HepG2 (cell line): ENCODE results near the gene CA9.

Experiments used
- BHLHE40 ChIP-seq: IDR thresholded peaks from 2 replicates; pipeline ENCODE4 v1.6.1; 2011; ENCODE audit warnings: low read length, improper control_type of control experiment
- GATAD2A ChIP-seq: IDR thresholded peaks from 2 replicates; pipeline ENCODE4 v1.6.1; 2016
- IRF2 ChIP-seq: IDR thresholded peaks from 2 replicates; pipeline ENCODE4 v1.6.1; 2018; ENCODE audit warnings: missing genetic modification reagents, missing compliant biosample characterization
- IRX3 ChIP-seq: sonication (generic); formaldehyde crosslinking; IDR thresholded peaks from 2 replicates; pipeline ENCODE4 v1.8.1; 2023; ENCODE audit warnings: mild to moderate bottlenecking, low read depth, missing genetic modification reagents, borderline replicate concordance
- ZFP36 ChIP-seq: fragments of 150-350 bp; IDR thresholded peaks from 2 replicates; pipeline ENCODE4 v1.6.1; 2018; ENCODE audit warnings: borderline replicate concordance, low read length, low read depth; ENCODE audit not compliant: partially characterized antibody
- ZNF841 ChIP-seq: sonication (generic); formaldehyde crosslinking; IDR thresholded peaks from 2 replicates; pipeline ENCODE4 v1.8.1; 2023; ENCODE audit warnings: missing genetic modification reagents, borderline replicate concordance
- TF ChIP-seq, protein P1 (sequence below): sonication (generic); formaldehyde crosslinking; IDR thresholded peaks from 2 replicates; pipeline ENCODE4 v1.5.0; 2020; ENCODE audit warnings: missing genetic modification reagents
- TF ChIP-seq, protein P2 (sequence below): sonication (generic); formaldehyde crosslinking; IDR thresholded peaks from 2 replicates; pipeline ENCODE4 v1.5.0; 2020; ENCODE audit warnings: mild to moderate bottlenecking, missing genetic modification reagents, moderate library complexity
- TF ChIP-seq, protein P3 (sequence below): sonication (generic); formaldehyde crosslinking; IDR thresholded peaks from 2 replicates; pipeline ENCODE4 v1.4.0; 2020; ENCODE audit warnings: missing genetic modification reagents, low read depth, mild to moderate bottlenecking, borderline replicate concordance
- TF ChIP-seq, protein P4 (sequence below): sonication (generic); IDR thresholded peaks from 2 replicates; pipeline ENCODE4 v1.6.1; 2016; ENCODE audit warnings: low read depth, borderline replicate concordance
- TF ChIP-seq, protein P5 (sequence below), 2 experiments: IDR thresholded peaks; 2 replicates each; pipeline ENCODE4 v1.6.1; 2011 to 2012; ENCODE audit warnings: low read length in 2 of 2, borderline replicate concordance in 1 of 2, low read depth in 1 of 2, mild to moderate bottlenecking in 1 of 2, moderate library complexity in 1 of 2

DNA sequence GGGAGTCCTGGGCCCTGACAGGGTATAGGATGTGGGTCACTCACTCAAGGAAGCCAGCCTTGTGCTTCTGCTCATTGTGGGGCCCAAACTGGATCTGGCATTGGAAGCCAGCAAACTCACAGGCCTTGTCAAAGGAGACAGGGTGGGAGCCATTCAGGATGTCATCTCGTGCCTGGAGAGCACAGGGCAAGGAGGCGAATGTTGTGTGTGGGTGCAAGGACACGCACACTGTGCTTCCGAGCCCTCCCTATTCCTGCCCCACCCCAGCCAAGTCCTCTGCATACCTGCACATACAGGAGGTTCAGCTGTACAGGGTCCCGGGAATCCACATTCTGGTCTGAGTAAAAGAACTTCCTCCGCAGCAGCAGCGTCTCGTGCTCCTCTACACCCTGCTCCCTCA is 50.2 kb downstream of the CA9 start:
- TF ChIP-seq, protein P1, sequence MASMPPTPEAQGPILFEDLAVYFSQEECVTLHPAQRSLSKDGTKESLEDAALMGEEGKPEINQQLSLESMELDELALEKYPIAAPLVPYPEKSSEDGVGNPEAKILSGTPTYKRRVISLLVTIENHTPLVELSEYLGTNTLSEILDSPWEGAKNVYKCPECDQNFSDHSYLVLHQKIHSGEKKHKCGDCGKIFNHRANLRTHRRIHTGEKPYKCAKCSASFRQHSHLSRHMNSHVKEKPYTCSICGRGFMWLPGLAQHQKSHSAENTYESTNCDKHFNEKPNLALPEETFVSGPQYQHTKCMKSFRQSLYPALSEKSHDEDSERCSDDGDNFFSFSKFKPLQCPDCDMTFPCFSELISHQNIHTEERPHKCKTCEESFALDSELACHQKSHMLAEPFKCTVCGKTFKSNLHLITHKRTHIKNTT (CRISPR knock-in tag) = no peak
- TF ChIP-seq, protein P2, sequence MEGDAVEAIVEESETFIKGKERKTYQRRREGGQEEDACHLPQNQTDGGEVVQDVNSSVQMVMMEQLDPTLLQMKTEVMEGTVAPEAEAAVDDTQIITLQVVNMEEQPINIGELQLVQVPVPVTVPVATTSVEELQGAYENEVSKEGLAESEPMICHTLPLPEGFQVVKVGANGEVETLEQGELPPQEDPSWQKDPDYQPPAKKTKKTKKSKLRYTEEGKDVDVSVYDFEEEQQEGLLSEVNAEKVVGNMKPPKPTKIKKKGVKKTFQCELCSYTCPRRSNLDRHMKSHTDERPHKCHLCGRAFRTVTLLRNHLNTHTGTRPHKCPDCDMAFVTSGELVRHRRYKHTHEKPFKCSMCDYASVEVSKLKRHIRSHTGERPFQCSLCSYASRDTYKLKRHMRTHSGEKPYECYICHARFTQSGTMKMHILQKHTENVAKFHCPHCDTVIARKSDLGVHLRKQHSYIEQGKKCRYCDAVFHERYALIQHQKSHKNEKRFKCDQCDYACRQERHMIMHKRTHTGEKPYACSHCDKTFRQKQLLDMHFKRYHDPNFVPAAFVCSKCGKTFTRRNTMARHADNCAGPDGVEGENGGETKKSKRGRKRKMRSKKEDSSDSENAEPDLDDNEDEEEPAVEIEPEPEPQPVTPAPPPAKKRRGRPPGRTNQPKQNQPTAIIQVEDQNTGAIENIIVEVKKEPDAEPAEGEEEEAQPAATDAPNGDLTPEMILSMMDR = no peak
- TF ChIP-seq IRX3 (CRISPR knock-in tag) = no peak
- no peak for TF ChIP-seq ZNF841 (CRISPR knock-in tag)
- no peak for TF ChIP-seq ZFP36
- no peak for TF ChIP-seq GATAD2A (CRISPR knock-in tag)
- TF ChIP-seq, protein P3, sequence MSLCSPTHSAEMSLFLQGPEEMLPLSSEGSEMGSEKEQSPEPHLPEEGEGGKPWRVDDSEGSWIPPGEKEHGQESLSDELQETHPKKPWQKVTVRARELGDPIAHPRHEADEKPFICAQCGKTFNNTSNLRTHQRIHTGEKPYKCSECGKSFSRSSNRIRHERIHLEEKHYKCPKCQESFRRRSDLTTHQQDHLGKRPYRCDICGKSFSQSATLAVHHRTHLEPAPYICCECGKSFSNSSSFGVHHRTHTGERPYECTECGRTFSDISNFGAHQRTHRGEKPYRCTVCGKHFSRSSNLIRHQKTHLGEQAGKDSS = no peak
- TF ChIP-seq, protein P4, sequence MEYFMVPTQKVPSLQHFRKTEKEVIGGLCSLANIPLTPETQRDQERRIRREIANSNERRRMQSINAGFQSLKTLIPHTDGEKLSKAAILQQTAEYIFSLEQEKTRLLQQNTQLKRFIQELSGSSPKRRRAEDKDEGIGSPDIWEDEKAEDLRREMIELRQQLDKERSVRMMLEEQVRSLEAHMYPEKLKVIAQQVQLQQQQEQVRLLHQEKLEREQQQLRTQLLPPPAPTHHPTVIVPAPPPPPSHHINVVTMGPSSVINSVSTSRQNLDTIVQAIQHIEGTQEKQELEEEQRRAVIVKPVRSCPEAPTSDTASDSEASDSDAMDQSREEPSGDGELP = no peak
- no peak for TF ChIP-seq BHLHE40
- TF ChIP-seq IRF2 (CRISPR knock-in tag) = no peak
- TF ChIP-seq, protein P5, sequence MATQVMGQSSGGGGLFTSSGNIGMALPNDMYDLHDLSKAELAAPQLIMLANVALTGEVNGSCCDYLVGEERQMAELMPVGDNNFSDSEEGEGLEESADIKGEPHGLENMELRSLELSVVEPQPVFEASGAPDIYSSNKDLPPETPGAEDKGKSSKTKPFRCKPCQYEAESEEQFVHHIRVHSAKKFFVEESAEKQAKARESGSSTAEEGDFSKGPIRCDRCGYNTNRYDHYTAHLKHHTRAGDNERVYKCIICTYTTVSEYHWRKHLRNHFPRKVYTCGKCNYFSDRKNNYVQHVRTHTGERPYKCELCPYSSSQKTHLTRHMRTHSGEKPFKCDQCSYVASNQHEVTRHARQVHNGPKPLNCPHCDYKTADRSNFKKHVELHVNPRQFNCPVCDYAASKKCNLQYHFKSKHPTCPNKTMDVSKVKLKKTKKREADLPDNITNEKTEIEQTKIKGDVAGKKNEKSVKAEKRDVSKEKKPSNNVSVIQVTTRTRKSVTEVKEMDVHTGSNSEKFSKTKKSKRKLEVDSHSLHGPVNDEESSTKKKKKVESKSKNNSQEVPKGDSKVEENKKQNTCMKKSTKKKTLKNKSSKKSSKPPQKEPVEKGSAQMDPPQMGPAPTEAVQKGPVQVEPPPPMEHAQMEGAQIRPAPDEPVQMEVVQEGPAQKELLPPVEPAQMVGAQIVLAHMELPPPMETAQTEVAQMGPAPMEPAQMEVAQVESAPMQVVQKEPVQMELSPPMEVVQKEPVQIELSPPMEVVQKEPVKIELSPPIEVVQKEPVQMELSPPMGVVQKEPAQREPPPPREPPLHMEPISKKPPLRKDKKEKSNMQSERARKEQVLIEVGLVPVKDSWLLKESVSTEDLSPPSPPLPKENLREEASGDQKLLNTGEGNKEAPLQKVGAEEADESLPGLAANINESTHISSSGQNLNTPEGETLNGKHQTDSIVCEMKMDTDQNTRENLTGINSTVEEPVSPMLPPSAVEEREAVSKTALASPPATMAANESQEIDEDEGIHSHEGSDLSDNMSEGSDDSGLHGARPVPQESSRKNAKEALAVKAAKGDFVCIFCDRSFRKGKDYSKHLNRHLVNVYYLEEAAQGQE (IDR thresholded peaks at IDR 0.05; ENCODE audit: borderline replicate concordance in 1 of 2, low read depth in 1 of 2, low read length in 2 of 2) = no peak
